Effector memory CD4-positive, alpha-beta T cell (primary cell): ENCODE measurements around the gene USP17L17.
"Not testable (repeated sequence)": the region's sequence is repeated elsewhere in the genome, so short reads cannot be mapped to it uniquely, and the experiment has no call there.

ENCODE experiments used
- DNase-seq, 3 donors: peaks; one replicate each; pipeline ENCODE4 v3.0.0-alpha.2; 2020
- H3K27ac ChIP-seq: 2 replicates; pipeline ENCODE4 v1.7.0; 2013; ENCODE audit warnings: mild to moderate bottlenecking, low read length, moderate library complexity; ENCODE audit not compliant: insufficient read depth, poor library complexity, severe bottlenecking
- H3K27me3 ChIP-seq: replicated peaks from 2 replicates; pipeline ENCODE4 v1.7.0; 2013; ENCODE audit warnings: mild to moderate bottlenecking, low read length; ENCODE audit not compliant: insufficient read depth, control insufficient read depth, poor library complexity, severe bottlenecking
- H3K36me3 ChIP-seq: 2 replicates; pipeline ENCODE4 v1.7.0; 2013; ENCODE audit warnings: mild to moderate bottlenecking, low read length, moderate library complexity; ENCODE audit not compliant: control insufficient read depth, insufficient read depth
- H3K4me1 ChIP-seq: 2 replicates; pipeline ENCODE4 v1.7.0; 2013; ENCODE audit warnings: low read length, mild to moderate bottlenecking; ENCODE audit not compliant: control insufficient read depth, insufficient read depth, poor library complexity, severe bottlenecking
- H3K4me3 ChIP-seq: 2 replicates; pipeline ENCODE4 v1.7.0; 2013; ENCODE audit warnings: low read length, low read depth, mild to moderate bottlenecking; ENCODE audit not compliant: insufficient read depth, poor library complexity, severe bottlenecking
- H3K9me3 ChIP-seq: 2 replicates; pipeline ENCODE4 v1.7.0; 2013; ENCODE audit warnings: mild to moderate bottlenecking, low read length, moderate library complexity; ENCODE audit not compliant: control insufficient read depth

Gene USP17L17

GRCh38 chr4:9253078-9253477, 9.4 kb downstream of the USP17L17 start, which contains the start of gene USP17L19:
Gene USP17L19, plus strand, starts transcription at chr4:9253378. Its CDS starts 0 bp downstream, at chr4:9253378.
- not testable (repeated sequence) for DNase-seq, H3K4me1 ChIP-seq, H3K36me3 ChIP-seq

GRCh38 chr4:9257824-9258223, 14.1 kb downstream of the USP17L17 start, which contains the start of gene USP17L20:
Gene USP17L20, plus strand, starts transcription at chr4:9258124. Its CDS starts 0 bp downstream, at chr4:9258124.
- not testable (repeated sequence) for H3K4me3 ChIP-seq, H3K27ac ChIP-seq

More at GRCh38 chr4:9253078-9253477, 9.4 kb downstream of the USP17L17 start, which contains the start of gene USP17L19:
- H3K4me3 ChIP-seq, H3K27me3 ChIP-seq, H3K9me3 ChIP-seq, H3K27ac ChIP-seq: not testable (repeated sequence)

GRCh38 chr4:9262572-9262971, 18.9 kb downstream of the USP17L17 start, which contains the start of gene USP17L21:
Gene USP17L21, plus strand, starts transcription at chr4:9262872. Its CDS starts 0 bp downstream, at chr4:9262872.
- H3K36me3 ChIP-seq, H3K27me3 ChIP-seq, H3K4me1 ChIP-seq, H3K4me3 ChIP-seq, H3K9me3 ChIP-seq, DNase-seq, H3K27ac ChIP-seq: not testable (repeated sequence)

More at GRCh38 chr4:9257824-9258223, 14.1 kb downstream of the USP17L17 start, which contains the start of gene USP17L20:
- not testable (repeated sequence) for H3K4me1 ChIP-seq, H3K36me3 ChIP-seq, H3K27me3 ChIP-seq, DNase-seq, H3K9me3 ChIP-seq

GRCh38 chr4:9267319-9267718, 23.6 kb downstream of the USP17L17 start, which contains the start of gene USP17L22:
Gene USP17L22, plus strand, starts transcription at chr4:9267619. Its CDS starts 0 bp downstream, at chr4:9267619.
- H3K4me3 ChIP-seq, DNase-seq, H3K4me1 ChIP-seq, H3K27ac ChIP-seq, H3K27me3 ChIP-seq, H3K36me3 ChIP-seq, H3K9me3 ChIP-seq: not testable (repeated sequence)

- not testable (repeated sequence) for H3K4me1 ChIP-seq, H3K27me3 ChIP-seq, H3K4me3 ChIP-seq, H3K36me3 ChIP-seq, H3K9me3 ChIP-seq, H3K27ac ChIP-seq
- peak in 2 of 3 donors; percentile 0 to 2 for DNase-seq
These were observed 28.0 kb downstream of the USP17L17 start for GRCh38 chr4:9271719-9272118.
